NT2/D1 (cell line): Measurements from ENCODE around the gene FCRL5.

Source experiments
- DNase-seq: peaks from one replicate; pipeline ENCODE4 v3.0.0-alpha.2; 2011; ENCODE audit warnings: low read depth, low spot score
- H3K27me3 ChIP-seq: 2 replicates; pipeline ENCODE4 v1.6.0; 2011; ENCODE audit warnings: mild to moderate bottlenecking; ENCODE audit not compliant: insufficient read length, insufficient read depth
- H3K36me3 ChIP-seq: 2 replicates; pipeline ENCODE4 v1.6.1; 2011; ENCODE audit warnings: mild to moderate bottlenecking, low read length, mixed read lengths; ENCODE audit not compliant: insufficient read depth, insufficient read length
- H3K4me1 ChIP-seq: 2 replicates; pipeline ENCODE4 v1.5.1; 2011; ENCODE audit not compliant: insufficient read depth, insufficient read length
- H3K4me3 ChIP-seq: 2 replicates; pipeline ENCODE4 v1.5.1; 2011; ENCODE audit warnings: low read depth; ENCODE audit not compliant: insufficient read length
- H3K9ac ChIP-seq: 2 replicates; pipeline ENCODE4 v1.6.0; 2011; ENCODE audit warnings: low read depth; ENCODE audit not compliant: insufficient read length
- H3K9me3 ChIP-seq: 2 replicates; pipeline ENCODE4 v1.5.1; 2011; ENCODE audit warnings: mild to moderate bottlenecking, low read length; ENCODE audit not compliant: insufficient read depth
- SUZ12 ChIP-seq: IDR thresholded peaks from 2 replicates; pipeline ENCODE4 v1.6.1; 2011; ENCODE audit not compliant: insufficient read length, insufficient read depth; ENCODE audit errors: extremely low read depth
- YY1 ChIP-seq: IDR thresholded peaks from 2 replicates; pipeline ENCODE4 v1.6.1; 2011; ENCODE audit not compliant: insufficient read length, insufficient read depth
- ZNF274 ChIP-seq: IDR thresholded peaks from 2 replicates; pipeline ENCODE4 v1.6.1; 2011; ENCODE audit warnings: mild to moderate bottlenecking, low read depth, low read length

Gene FCRL5

DNA sequence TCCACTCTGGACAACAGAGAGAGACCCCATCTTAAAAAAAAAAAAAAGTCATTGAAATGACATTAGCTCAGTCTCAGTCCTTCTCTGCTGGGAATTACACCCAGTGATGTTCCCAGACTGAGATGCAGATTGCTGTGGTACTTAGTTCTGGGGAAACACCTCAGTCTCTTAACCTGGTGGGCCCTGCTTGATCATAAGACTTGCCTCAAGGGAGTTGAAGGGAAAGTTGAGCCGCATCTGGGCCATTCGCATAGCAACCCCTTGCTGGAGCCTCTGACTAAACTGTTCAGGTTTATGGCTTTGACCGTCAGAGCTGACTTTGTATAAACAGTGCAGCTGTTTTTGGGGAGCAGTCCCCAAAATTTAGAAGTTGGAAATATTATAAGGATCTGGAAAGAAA is 32.2 kb upstream of the FCRL5 start:
- no peaks in the 10 kb centered on the region for H3K4me1 ChIP-seq
- H3K27me3 ChIP-seq, result no peaks in the 10 kb centered on the region
- H3K9ac ChIP-seq, result no peak overlapping the region
- peaks cover 6% of the 10 kb centered on the region; the same call in 1 of the 2 replicates for H3K9me3 ChIP-seq
- TF ChIP-seq YY1 (no peak), SUZ12 (no peak), ZNF274 (no peak)
- H3K4me3 ChIP-seq, result no peak overlapping the region
- H3K36me3 ChIP-seq, result no peaks in the 10 kb centered on the region
- no peak for DNase-seq

DNA sequence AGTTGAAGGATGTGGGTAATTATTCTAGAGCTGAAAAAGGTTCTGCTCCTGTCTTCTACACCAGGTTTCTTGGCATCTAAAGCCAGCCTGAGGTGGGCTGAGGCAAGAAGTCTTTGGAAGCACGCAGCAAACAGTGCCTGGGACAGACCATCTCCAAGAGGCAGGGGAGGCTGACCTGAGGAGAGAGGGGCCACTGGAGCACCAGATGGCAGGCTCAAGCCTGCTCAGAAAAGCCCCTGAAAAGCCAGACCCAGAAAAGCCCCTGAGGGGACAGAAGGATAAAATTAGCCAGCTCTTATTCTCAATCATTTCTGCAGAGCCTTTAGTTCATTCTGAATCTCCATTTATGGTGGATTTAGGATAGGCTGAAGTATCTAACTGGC is 28.5 kb upstream of the FCRL5 start:
- no peak for TF ChIP-seq SUZ12
- TF ChIP-seq ZNF274, result no peak
- no peak for TF ChIP-seq YY1
- Histone ChIP-seq H3K27me3 (no peaks in the 10 kb centered on the region), H3K9me3 (peaks cover 6% of the 10 kb centered on the region; the same call in 1 of the 2 replicates), H3K4me3 (no peak overlapping the region), H3K36me3 (no peaks in the 10 kb centered on the region), H3K4me1 (no peaks in the 10 kb centered on the region), H3K9ac (no peak overlapping the region)
- no peak for DNase-seq

DNA sequence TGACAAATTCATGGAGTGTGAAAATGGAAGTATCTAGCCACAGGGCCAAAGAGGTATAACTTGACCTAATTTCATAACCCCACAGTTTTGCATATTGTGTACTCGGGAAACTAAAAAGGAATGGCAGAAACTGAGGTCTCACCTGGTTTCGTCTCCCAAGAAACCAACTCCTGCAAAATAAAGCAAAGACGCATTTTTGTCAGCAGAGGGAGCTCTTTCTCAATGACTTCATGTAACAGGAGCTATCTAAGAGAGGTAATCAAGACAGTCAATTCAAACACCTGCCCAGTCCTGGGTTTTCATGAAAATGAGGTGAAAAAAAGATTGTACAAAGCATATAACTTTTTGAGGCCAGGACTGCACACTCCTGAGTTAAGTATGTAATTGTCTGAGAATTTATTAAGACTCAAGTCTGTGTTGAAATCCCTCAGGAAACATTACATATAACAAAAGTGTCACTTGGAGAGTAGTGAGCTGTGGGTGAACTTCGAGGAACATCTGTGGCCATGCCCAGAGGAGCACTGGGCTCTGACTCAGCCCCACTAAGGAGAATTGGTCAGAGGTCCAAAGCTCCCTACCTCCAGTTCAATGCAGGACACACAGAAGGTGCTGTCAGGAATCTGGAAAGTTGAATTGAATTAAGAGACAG is 28.0 kb upstream of the FCRL5 start:
- no peaks in the 10 kb centered on the region for H3K4me1 ChIP-seq
- peak; percentile 88 for DNase-seq
- TF ChIP-seq YY1 (no peak), SUZ12 (no peak), ZNF274 (no peak)
- H3K36me3 ChIP-seq, result no peaks in the 10 kb centered on the region
- no peak overlapping the region for H3K4me3 ChIP-seq
- no peaks in the 10 kb centered on the region for H3K27me3 ChIP-seq
- no peak overlapping the region for H3K9ac ChIP-seq
- H3K9me3 ChIP-seq, result peaks cover 6% of the 10 kb centered on the region; the same call in 1 of the 2 replicates

DNA sequence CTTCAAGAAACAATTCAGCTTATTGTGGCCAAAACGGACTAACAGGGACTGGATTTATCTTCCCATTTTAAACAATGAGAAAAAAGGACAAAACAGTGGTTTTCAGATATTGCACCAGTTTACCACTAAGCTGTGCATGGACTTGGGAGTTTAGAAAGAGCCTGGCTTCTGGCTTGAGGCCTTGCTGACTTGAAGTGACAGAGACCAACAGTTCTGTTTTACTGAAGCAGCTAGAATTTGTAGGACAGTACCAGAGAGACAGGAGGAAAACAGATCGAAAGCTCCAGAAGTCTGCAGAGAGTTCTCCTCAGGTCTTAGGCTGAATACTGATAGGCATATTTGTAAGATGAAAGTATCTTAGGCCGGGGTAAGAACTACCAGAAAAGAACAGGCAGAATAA is 25.1 kb upstream of the FCRL5 start:
- Histone ChIP-seq H3K4me3 (no peak overlapping the region), H3K9ac (no peak overlapping the region), H3K36me3 (no peaks in the 10 kb centered on the region), H3K4me1 (no peaks in the 10 kb centered on the region), H3K9me3 (no peaks in the 10 kb centered on the region), H3K27me3 (no peaks in the 10 kb centered on the region)
- TF ChIP-seq YY1 (no peak), SUZ12 (no peak), ZNF274 (no peak)
- no peak for DNase-seq

DNA sequence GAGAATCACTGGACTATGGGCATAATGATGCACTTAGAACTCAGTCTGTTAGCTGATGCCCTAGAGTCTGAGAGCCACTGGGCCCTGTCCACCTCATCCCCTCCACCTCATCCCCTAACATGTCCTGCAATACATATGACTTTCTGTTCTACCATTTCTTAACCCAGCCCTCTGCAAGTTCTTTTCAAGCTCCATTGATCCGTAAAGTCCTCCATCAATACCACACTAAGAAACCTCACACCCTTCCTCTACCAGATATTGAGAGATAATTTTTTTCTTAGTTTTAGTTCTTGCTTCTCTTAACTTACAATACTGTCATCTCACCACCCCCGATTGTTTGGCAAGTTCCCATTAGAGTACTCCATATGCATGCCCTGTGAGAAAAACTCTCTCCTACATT is 23.4 kb upstream of the FCRL5 start:
- Histone ChIP-seq H3K27me3 (no peaks in the 10 kb centered on the region), H3K36me3 (no peaks in the 10 kb centered on the region), H3K9ac (no peak overlapping the region), H3K9me3 (no peaks in the 10 kb centered on the region), H3K4me1 (no peaks in the 10 kb centered on the region), H3K4me3 (no peak overlapping the region)
- TF ChIP-seq ZNF274 (no peak), SUZ12 (no peak), YY1 (no peak)
- DNase-seq, result no peak

DNA sequence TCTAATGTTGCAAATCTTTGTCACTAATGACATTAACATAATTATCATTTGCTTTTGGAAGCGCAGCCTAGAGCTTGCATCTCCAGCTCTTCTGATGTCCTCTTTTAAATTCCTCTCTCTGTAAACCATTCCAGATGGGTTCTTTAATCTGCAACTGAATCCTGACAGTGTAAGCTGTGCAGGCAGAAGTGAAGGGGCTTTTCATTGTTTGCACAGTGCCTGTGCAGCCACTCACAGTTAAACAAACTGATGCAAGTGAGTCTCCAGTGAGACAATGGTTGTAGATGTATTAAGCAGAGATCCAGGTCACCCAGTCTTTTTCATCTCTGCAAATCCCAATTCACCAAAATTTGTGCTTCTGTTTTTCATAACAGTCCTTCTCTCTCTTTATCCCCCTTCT is 22.5 kb upstream of the FCRL5 start:
- no peak for TF ChIP-seq SUZ12
- TF ChIP-seq ZNF274, result no peak
- no peak for TF ChIP-seq YY1
- H3K4me3 ChIP-seq, result no peak overlapping the region
- H3K27me3 ChIP-seq, result no peaks in the 10 kb centered on the region
- no peak for DNase-seq
- H3K4me1 ChIP-seq, result no peaks in the 10 kb centered on the region
- H3K36me3 ChIP-seq, result no peaks in the 10 kb centered on the region
- no peaks in the 10 kb centered on the region for H3K9me3 ChIP-seq
- no peak overlapping the region for H3K9ac ChIP-seq

DNA sequence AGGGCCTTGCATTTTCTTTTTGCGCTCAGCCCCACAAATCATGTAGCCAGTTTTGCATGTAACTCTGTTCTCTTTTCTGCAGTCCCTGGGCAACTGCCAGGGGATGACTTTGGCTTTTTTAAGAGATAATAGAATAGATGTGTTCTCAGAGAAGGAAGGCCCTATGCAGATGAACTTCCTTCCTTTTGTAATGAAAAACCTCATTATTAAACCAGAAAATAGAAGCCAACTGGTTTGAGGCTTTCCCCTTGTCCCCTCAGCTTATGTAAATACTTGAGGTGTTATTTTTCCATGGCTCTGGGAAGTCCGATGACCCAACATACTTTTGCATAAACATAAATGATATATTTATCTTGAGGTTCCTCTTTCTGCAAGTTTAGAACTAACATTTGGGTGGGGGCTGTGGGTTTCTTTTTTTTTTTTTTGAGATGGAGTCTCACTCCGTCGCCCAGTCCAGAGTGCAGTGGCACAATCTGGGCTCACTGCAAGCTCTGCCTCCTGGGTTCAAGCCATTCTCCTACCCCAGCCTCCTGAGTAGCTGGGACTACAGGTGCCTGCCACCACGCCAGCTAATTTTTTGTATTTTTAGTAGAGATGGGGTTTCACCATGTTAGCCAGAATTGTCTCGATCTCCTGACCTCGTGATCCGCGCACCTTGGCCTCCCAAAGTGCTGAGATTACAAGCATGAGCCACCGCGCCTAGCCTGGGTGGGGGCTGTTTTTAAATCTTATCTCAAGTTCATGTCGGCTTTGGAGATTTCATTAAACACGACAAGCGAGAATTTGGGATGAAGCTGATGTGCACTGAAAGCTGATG is 14.4 kb upstream of the FCRL5 start:
- Histone ChIP-seq H3K4me1 (no peaks in the 10 kb centered on the region), H3K36me3 (no peaks in the 10 kb centered on the region), H3K9ac (no peak overlapping the region), H3K4me3 (no peak overlapping the region), H3K9me3 (no peaks in the 10 kb centered on the region), H3K27me3 (no peaks in the 10 kb centered on the region)
- TF ChIP-seq YY1, result no peak
- no peak for TF ChIP-seq ZNF274
- no peak for TF ChIP-seq SUZ12
- peak; percentile 52 for DNase-seq
